Spleen (tissue), 11 donors: ENCODE data around the gene ENO2. TPM values are rescaled to one million over a fixed set of nuclear protein-coding genes. Genes with fewer than 3 reads are reported as not detected.
"Not testable (repeated sequence)": the region's sequence is repeated elsewhere in the genome, so short reads cannot be mapped to it uniquely, and the experiment has no call there.

Experiments
- DNase-seq: peaks from one replicate; pipeline ENCODE4 v3.0.0-alpha.2; 2020
- H3K27ac ChIP-seq, 8 donors: fragments of 200-600 bp; sonication (generic) in 7 of 8; 1 replicate in 4 of 8; 2 replicates in 4 of 8; pipeline versions ENCODE4 v1.5.0 to v1.8.0; 2016 to 2021; ENCODE audit warnings: inconsistent platforms in 4 of 8, mild to moderate bottlenecking in 4 of 8, moderate library complexity in 1 of 8
- H3K27me3 ChIP-seq, 7 donors: fragments of 200-600 bp; sonication (generic) in 6 of 7; replicated peaks in 1 of 7; 1 replicate in 4 of 7; 2 replicates in 3 of 7; pipeline versions ENCODE4 v1.5.0 to v1.8.0; 2016 to 2021; ENCODE audit warnings: inconsistent platforms in 3 of 7, mild to moderate bottlenecking in 1 of 7
- H3K36me3 ChIP-seq, 6 donors: fragments of 200-600 bp; sonication (generic) in 5 of 6; 1 replicate in 4 of 6; 2 replicates in 2 of 6; pipeline versions ENCODE4 v1.5.0 to v1.8.0; 2016 to 2021; ENCODE audit warnings: inconsistent platforms in 2 of 6
- H3K4me1 ChIP-seq, 6 donors: fragments of 200-600 bp; sonication (generic) in 5 of 6; 1 replicate in 3 of 6; 2 replicates in 3 of 6; pipeline versions ENCODE4 v1.5.0 to v1.8.0; 2016 to 2021; ENCODE audit warnings: inconsistent platforms in 3 of 6
- H3K4me3 ChIP-seq, 8 donors: fragments of 200-600 bp; sonication (generic) in 7 of 8; 1 replicate in 4 of 8; 2 replicates in 4 of 8; pipeline versions ENCODE4 v1.5.0 to v1.8.0; 2016 to 2021; ENCODE audit warnings: inconsistent platforms in 4 of 8, mild to moderate bottlenecking in 4 of 8, moderate library complexity in 2 of 8
- H3K9me3 ChIP-seq, 8 donors: fragments of 200-600 bp; sonication (generic) in 7 of 8; 1 replicate in 4 of 8; 2 replicates in 4 of 8; pipeline versions ENCODE4 v1.5.0 to v1.8.0; 2016 to 2021; ENCODE audit warnings: inconsistent platforms in 4 of 8
- CTCF ChIP-seq, 11 experiments: fragments of 200-600 bp in 7 of 11; fragments of 450-650 bp in 4 of 11; sonication (generic) in 4 of 11; IDR thresholded peaks in 8 of 11; conservative IDR thresholded peaks in 3 of 11; 1 replicate in 7 of 11; 2 replicates in 4 of 11; pipeline versions ENCODE4 v1.4.0 to v1.8.0; 2016 to 2021; ENCODE audit warnings: antibody characterized with exemption in 11 of 11, inconsistent platforms in 4 of 11, mild to moderate bottlenecking in 1 of 11
- POLR2A ChIP-seq, 3 donors: fragments of 450-650 bp; IDR thresholded peaks; one replicate each; pipeline ENCODE4 v1.5.1; 2017; ENCODE audit warnings: antibody characterized with exemption in 3 of 3, mild to moderate bottlenecking in 1 of 3
- POLR2AphosphoS5 ChIP-seq, 3 donors: sonication (generic); formaldehyde crosslinking; IDR thresholded peaks; one replicate each; pipeline ENCODE4 v1.5.1; 2017; ENCODE audit warnings: antibody characterized with exemption in 3 of 3
- WGBS, 5 donors: extraction: QIAGEN DNeasy Blood & Tissue Kit in 3 of 5; methylation state at CpG; one replicate each; pipeline versions ENCODE4 v1.1.5 to v1.1.7; 2013 to 2018; 5-methylcytosine and 5-hydroxymethylcytosine counted together
- intact Hi-C: fragments of 100-400 bp; cut with DNase I; formaldehyde crosslinking; loops from one replicate; pipeline ENCODE4 v1.15.0; 2023; ENCODE audit warnings: low total_unique reads
- polyA plus RNA-seq, 3 donors: library from polyadenylated mRNA; stranded (reverse); fragments of 200-250 nt; gene quantifications; one replicate each; pipeline ENCODE4 v1.2.1, GENCODE V29; 2013
- total RNA-seq, 7 donors: library from RNA; depleted of rRNA in 3 of 7; stranded (reverse); fragments of >200 nt in 3 of 7; fragmentation: NEBNext Ultra II Directional in 4 of 7; extraction: Animal tissue kit (Norgen Biotek cat#: 25700) in 4 of 7; gene quantifications; one replicate each; pipeline versions ENCODE4 v1.1.0 to v1.2.1, GENCODE V29; 2016 to 2021
- donor health status: healthy with polysubstance abuse.
- donor health status: DM: no; HTN: no; CAD: no; lungs with moderate emphysema.
- donor health status: DM: no; HTN: no; CAD: no.
- donor health status: Bipolar disorder and iron deficiency.
- donor health status: healthy.
- donor health status: DM: no; HTN: no; CAD: no.
- donor health status: DM: yes; HTN: yes; CAD: no.

ENO2 gene
- total and polyA plus RNA-seq, 10 donors = 7.6 to 41.3 (median 26.5) TPM

GRCh38 chr12:6883252-6883651, 31.1 kb upstream of the ENO2 start:
- Histone ChIP-seq H3K36me3 (peaks cover 0 to 39% (median 14%) of the 10 kb centered on the region in 6 donors), H3K27me3 (no peaks in the 10 kb centered on the region), H3K4me3 (no peak overlapping the region), H3K9me3 (no peaks in the 10 kb centered on the region), H3K27ac (no peak overlapping the region), H3K4me1 (peaks cover 0 to 5% (median 0%) of the 10 kb centered on the region in 6 donors)
- TF ChIP-seq POLR2A (IDR thresholded peaks at IDR 0.05) = no peak
- DNase-seq = no peak
- WGBS, 5 donors = 88 to 98% (median 95%) methylated on average over 5 of the region's 5 CpGs
- intact Hi-C loops = no loop called here

GRCh38 chr12:6883683-6884082, 30.7 kb upstream of the ENO2 start:
- 93 to 97% (median 97%) methylated on average over 9 to 11 of the region's 11 CpGs for WGBS, 5 donors
- Histone ChIP-seq H3K4me1 (peaks cover 0 to 5% (median 0%) of the 10 kb centered on the region in 6 donors), H3K4me3 (no peak overlapping the region), H3K27me3 (no peaks in the 10 kb centered on the region), H3K36me3 (peaks cover 0 to 39% (median 14%) of the 10 kb centered on the region in 6 donors), H3K9me3 (no peaks in the 10 kb centered on the region), H3K27ac (no peak overlapping the region)
- intact Hi-C loops = no loop called here
- DNase-seq = no peak
- TF ChIP-seq POLR2A (IDR thresholded peaks at IDR 0.05) = no peak
- no peak for TF ChIP-seq POLR2AphosphoS5 (IDR thresholded peaks at IDR 0.05)
- TF ChIP-seq CTCF (IDR thresholded peaks at IDR 0.05 in 8 of 11, conservative IDR thresholded peaks at IDR 0.05 in 3 of 11) = no peak

GRCh38 chr12:6884539-6884938, 29.8 kb upstream of the ENO2 start:
- TF ChIP-seq POLR2A (IDR thresholded peaks at IDR 0.05) (no peak), POLR2AphosphoS5 (IDR thresholded peaks at IDR 0.05) (no peak), CTCF (IDR thresholded peaks at IDR 0.05 in 8 of 11, conservative IDR thresholded peaks at IDR 0.05 in 3 of 11) (no peak)
- no peaks in the 10 kb centered on the region for H3K27me3 ChIP-seq
- intact Hi-C loops = no loop called here
- H3K4me1 ChIP-seq = peaks cover 0 to 5% (median 0%) of the 10 kb centered on the region in 6 donors
- WGBS, 5 donors = 81 to 91% (median 86%) methylated on average over 22 of the region's 22 CpGs
- no peaks in the 10 kb centered on the region for H3K9me3 ChIP-seq
- no peak overlapping the region for H3K4me3 ChIP-seq
- DNase-seq = no peak
- no peak overlapping the region for H3K27ac ChIP-seq
- peaks cover 0 to 39% (median 14%) of the 10 kb centered on the region in 6 donors for H3K36me3 ChIP-seq

- H3K27me3 ChIP-seq, H3K9me3 ChIP-seq, intact Hi-C loops, H3K4me3 ChIP-seq, H3K27ac ChIP-seq, DNase-seq: not testable (repeated sequence)
- Histone ChIP-seq H3K36me3 (peaks cover 0 to 39% (median 14%) of the 10 kb centered on the region in 6 donors), H3K4me1 (peaks cover 0 to 15% (median 10%) of the 10 kb centered on the region in 6 donors)
- WGBS, 5 donors = 63 to 74% (median 74%) methylated on average over 10 to 13 of the region's 15 CpGs
Measured at GRCh38 chr12:6886206-6886999, 28.0 kb upstream of the ENO2 start.

- Histone ChIP-seq H3K4me1 (peaks cover 0 to 24% (median 16%) of the 10 kb centered on the region in 6 donors), H3K9me3 (no peaks in the 10 kb centered on the region), H3K27me3 (no peaks in the 10 kb centered on the region), H3K27ac (peak overlapping the region in 1 of 8 donors; percentile 38), H3K36me3 (peaks cover 0 to 35% (median 14%) of the 10 kb centered on the region in 6 donors), H3K4me3 (no peak overlapping the region)
- no peak for TF ChIP-seq POLR2A (IDR thresholded peaks at IDR 0.05)
- no peak for TF ChIP-seq CTCF (IDR thresholded peaks at IDR 0.05 in 8 of 11, conservative IDR thresholded peaks at IDR 0.05 in 3 of 11)
- TF ChIP-seq POLR2AphosphoS5 (IDR thresholded peaks at IDR 0.05) = no peak
- 56 to 79% (median 67%) methylated on average over 8 of the region's 8 CpGs for WGBS, 5 donors
- intact Hi-C loops = no loop called here
- no peak for DNase-seq
Measured at GRCh38 chr12:6887460-6887859, 26.9 kb upstream of the ENO2 start.
